Measurements from ENCODE around the gene POLK.

GRCh38 chr5:75610201-75610600, 98.5 kb downstream of the POLK start:
- TF ChIP-seq EZH2 (IDR thresholded peaks at IDR 0.05; ENCODE audit: insufficient read depth, poor library complexity, severe bottlenecking) (no peak), EZH2phosphoT487 (IDR thresholded peaks at IDR 0.05; ENCODE audit: insufficient read depth, low read depth) (no peak)
